Keratinocyte (primary cell): ENCODE measurements around the gene ITIH5.

ENCODE experiments used
- CTCF ChIP-seq, 3 experiments: IDR thresholded peaks in 1 of 3; conservative IDR thresholded peaks in 1 of 3; optimal IDR thresholded peaks in 1 of 3; 2 replicates in 2 of 3; 3 replicates in 1 of 3; pipeline versions ENCODE3 to v1.5.1; 2011; ENCODE audit warnings: low read length in 3 of 3, mild to moderate bottlenecking in 3 of 3, moderate library complexity in 2 of 3, control low read depth in 1 of 3, inconsistent platforms in 1 of 3; ENCODE audit not compliant: insufficient read depth in 2 of 3; ENCODE audit errors: extremely low read depth in 1 of 3
- EZH2 ChIP-seq: IDR thresholded peaks from one replicate; pipeline ENCODE4 v1.6.1; 2012; ENCODE audit warnings: inconsistent platforms, mild to moderate bottlenecking, low read length, moderate library complexity

GRCh38 chr10:7611909-7612308 lies 54.9 kb downstream of the ITIH5 start:
- TF ChIP-seq CTCF (optimal IDR thresholded peaks at IDR 0.05 in 1 of 3, IDR thresholded peaks at IDR 0.05 in 1 of 3, conservative IDR thresholded peaks at IDR 0.05 in 1 of 3; ENCODE audit: extremely low read depth in 1 of 3, insufficient read depth in 2 of 3, low read length in 3 of 3) (no peak), EZH2 (no peak)
